DOHH2 (cell line): Measurements from ENCODE around the gene MGLL.

Experiments used
- CTCF ChIP-seq: fragments of 200-600 bp; sonication (generic); IDR thresholded peaks from one replicate; pipeline ENCODE4 v1.5.1; 2014; ENCODE audit warnings: antibody characterized with exemption, mild to moderate bottlenecking, low read depth, low read length; ENCODE audit not compliant: poor library complexity, severe bottlenecking
- EZH2phosphoT487 ChIP-seq: fragments of 200-600 bp; sonication (generic); IDR thresholded peaks from 2 replicates; pipeline ENCODE4 v1.6.1; 2017; ENCODE audit warnings: borderline replicate concordance, mild to moderate bottlenecking, antibody characterized with exemption, low read length, moderate library complexity, mixed read lengths

GRCh38 chr3:127817406-127817841, 4.9 kb downstream of the MGLL start:
- TF ChIP-seq CTCF (no peak), EZH2phosphoT487 (no peak)
